Cardiac muscle cell (in vitro differentiated cells and primary cell): ENCODE measurements around the gene PLXDC1. TPM values are rescaled to one million over a fixed set of nuclear protein-coding genes. Genes with fewer than 3 reads are reported as not detected.

Experiments
- DNase-seq, 2 donors: peaks; one replicate each; pipeline versions ENCODE4 v3.0.0 to v3.0.0-alpha.2; 2010 to 2017; ENCODE audit warnings: low read depth in 1 of 2, low spot score in 1 of 2
- H3K27ac ChIP-seq: fragments of 200-600 bp; sonication (generic); 2 replicates; pipeline ENCODE4 v1.5.1; 2016
- H3K27me3 ChIP-seq: fragments of 200-600 bp; sonication (generic); 2 replicates; pipeline ENCODE4 v1.6.0; 2016; ENCODE audit warnings: control low read depth
- H3K36me3 ChIP-seq: fragments of 200-600 bp; sonication (generic); 2 replicates; pipeline ENCODE4 v1.5.1; 2016; ENCODE audit warnings: control low read depth
- H3K4me1 ChIP-seq: fragments of 200-600 bp; sonication (generic); 2 replicates; pipeline ENCODE4 v1.8.1; 2017; ENCODE audit warnings: low read depth, mild to moderate bottlenecking, mixed run types
- H3K4me3 ChIP-seq: fragments of 200-600 bp; sonication (generic); 2 replicates; pipeline ENCODE4 v1.5.1; 2016; ENCODE audit warnings: mild to moderate bottlenecking
- H3K9me3 ChIP-seq: fragments of 200-600 bp; sonication (generic); 2 replicates; pipeline ENCODE4 v1.5.1; 2017; ENCODE audit warnings: low read depth, mild to moderate bottlenecking, control low read depth
- CTCF ChIP-seq: IDR thresholded peaks from 2 replicates; pipeline ENCODE4 v1.5.1; 2012; ENCODE audit warnings: low read depth, mild to moderate bottlenecking, low read length
- polyA plus RNA-seq: library from polyadenylated mRNA; unstranded; fragments of >200 nt; fragmentation: Nextera tagmentation; extraction: Ambion mirVana; gene quantifications from 2 replicates; pipeline ENCODE4 v1.2.1, GENCODE V29; 2016
- total RNA-seq: library from RNA; depleted of rRNA; stranded (reverse); fragments of >200 nt; gene quantifications from 2 replicates; pipeline ENCODE4 v1.2.3, GENCODE V29; 2016

Gene PLXDC1
- 8.4 and 25.0 TPM in 2 replicates for total RNA-seq
- 6.3 and 6.6 TPM in 2 replicates for polyA plus RNA-seq

- peak within 1 kb of the TSS; percentile 95 for H3K4me3 ChIP-seq
- no peak for TF ChIP-seq CTCF
- no peaks in the 10 kb centered on the region for H3K36me3 ChIP-seq
- H3K4me1 ChIP-seq, result peaks cover 9% of the 10 kb centered on the region
- no peaks in the 10 kb centered on the region for H3K9me3 ChIP-seq
- no peak within 1 kb of the TSS for H3K27ac ChIP-seq
- H3K27me3 ChIP-seq, result peaks cover 31% of the 10 kb centered on the region
- DNase-seq, result peak in 1 of 2 donors; percentile 54
Measured at GRCh38 chr17:39151150-39151942, at the start of gene PLXDC1. Gene PLXDC1 (minus strand): TSS chr17:39151637. CDS start chr17:39151437, 200 bp downstream.

GRCh38 chr17:39200957-39201510 is 49.6 kb upstream of the PLXDC1 start:
- TF ChIP-seq CTCF, result no peak
- Histone ChIP-seq H3K27me3 (no peaks in the 10 kb centered on the region), H3K4me1 (peaks cover 11% of the 10 kb centered on the region), H3K36me3 (peaks cover 36% of the 10 kb centered on the region), H3K27ac (peak overlapping the region; percentile 97), H3K9me3 (no peaks in the 10 kb centered on the region), H3K4me3 (peak overlapping the region; percentile 65)
- no peak for DNase-seq

- peak within 1 kb of the TSS; percentile 65 for H3K4me3 ChIP-seq
- no peak for TF ChIP-seq CTCF
- DNase-seq, result peak; percentile 41 to 84
- H3K9me3 ChIP-seq, result no peaks in the 10 kb centered on the region
- peak within 1 kb of the TSS; percentile 97 for H3K27ac ChIP-seq
- H3K27me3 ChIP-seq, result no peaks in the 10 kb centered on the region
- peaks cover 36% of the 10 kb centered on the region for H3K36me3 ChIP-seq
- peaks cover 19% of the 10 kb centered on the region for H3K4me1 ChIP-seq
Measured at GRCh38 chr17:39200070-39200879, 48.8 kb upstream of the PLXDC1 start, which contains the start of gene RPL19. Gene RPL19 (plus strand): TSS chr17:39200283. CDS start chr17:39200345, 62 bp downstream.

- TF ChIP-seq CTCF, result no peak
- H3K4me1 ChIP-seq, result peaks cover 24% of the 10 kb centered on the region
Measured at GRCh38 chr17:39199820-39200069, 48.3 kb upstream of the PLXDC1 start.

GRCh38 chr17:39198186-39198566 is 46.7 kb upstream of the PLXDC1 start:
- Histone ChIP-seq H3K4me3 (no peak overlapping the region), H3K9me3 (no peaks in the 10 kb centered on the region), H3K4me1 (peaks cover 38% of the 10 kb centered on the region), H3K27ac (no peak overlapping the region), H3K36me3 (peaks cover 16% of the 10 kb centered on the region), H3K27me3 (no peaks in the 10 kb centered on the region)
- no peak for DNase-seq
- no peak for TF ChIP-seq CTCF

More at GRCh38 chr17:39199820-39200069, 48.3 kb upstream of the PLXDC1 start:
- peak; percentile 96 to 97 for DNase-seq
- Histone ChIP-seq H3K4me3 (peak overlapping the region; percentile 65), H3K27ac (peak overlapping the region; percentile 97), H3K36me3 (peaks cover 32% of the 10 kb centered on the region), H3K27me3 (no peaks in the 10 kb centered on the region), H3K9me3 (no peaks in the 10 kb centered on the region)
